GM18909 (cell line): ENCODE results near the gene RBM6.
"Not testable (repeated sequence)": the region's sequence is repeated elsewhere in the genome, so short reads cannot be mapped to it uniquely, and the experiment has no call there.

Experiments
- ATAC-seq: cut with Tn5 transposase; IDR thresholded peaks from one replicate; pipeline ENCODE4 v1.9.1; 2021; ENCODE audit warnings: mild to moderate bottlenecking; ENCODE audit not compliant: unreplicated experiment, poor library complexity

Gene RBM6

GRCh38 chr3:49976942-49977341, 37.0 kb downstream of the RBM6 start:
- no peak for ATAC-seq

DNA sequence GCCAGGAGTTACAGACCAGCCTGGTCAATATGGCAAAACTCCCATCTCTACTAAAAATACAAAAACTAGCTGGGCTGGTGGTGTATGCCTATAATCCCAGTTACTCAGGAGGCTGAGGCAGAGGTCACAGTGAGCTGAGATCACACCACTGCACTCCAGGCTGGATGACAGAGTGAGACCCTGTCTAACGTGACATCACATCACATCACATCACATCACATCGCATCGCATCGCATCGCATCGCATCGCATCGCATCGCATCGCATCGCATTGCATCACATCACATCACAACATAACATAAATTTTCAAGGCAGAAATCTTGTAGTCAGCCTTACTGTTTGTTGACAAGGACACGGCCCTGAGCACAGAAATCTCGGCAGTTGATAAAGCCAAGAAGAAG, 44.4 kb downstream of the RBM6 start:
- ATAC-seq: no peak

- no peak for ATAC-seq
Observed at GRCh38 chr3:49992326-49992725, 52.4 kb downstream of the RBM6 start.

DNA sequence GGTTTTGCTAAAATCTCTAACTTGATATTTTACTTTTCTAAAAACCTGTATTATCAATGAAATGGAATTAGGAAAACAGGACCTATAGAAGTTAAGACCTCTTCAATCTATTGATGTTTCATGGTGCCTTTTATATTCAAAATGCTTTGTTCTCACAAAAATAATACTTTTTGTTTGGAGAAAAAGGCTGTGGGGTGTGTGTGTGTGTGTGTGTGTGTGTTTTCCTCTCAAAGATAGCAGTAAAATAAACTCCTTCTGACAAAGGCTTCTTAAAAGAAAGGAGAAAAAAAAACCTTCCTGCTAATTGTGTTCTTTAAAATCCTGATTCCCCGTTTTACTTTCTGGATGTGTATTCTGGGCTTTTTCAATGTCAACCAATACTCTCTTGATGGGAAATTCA, 54.5 kb downstream of the RBM6 start:
- ATAC-seq: no peak

DNA sequence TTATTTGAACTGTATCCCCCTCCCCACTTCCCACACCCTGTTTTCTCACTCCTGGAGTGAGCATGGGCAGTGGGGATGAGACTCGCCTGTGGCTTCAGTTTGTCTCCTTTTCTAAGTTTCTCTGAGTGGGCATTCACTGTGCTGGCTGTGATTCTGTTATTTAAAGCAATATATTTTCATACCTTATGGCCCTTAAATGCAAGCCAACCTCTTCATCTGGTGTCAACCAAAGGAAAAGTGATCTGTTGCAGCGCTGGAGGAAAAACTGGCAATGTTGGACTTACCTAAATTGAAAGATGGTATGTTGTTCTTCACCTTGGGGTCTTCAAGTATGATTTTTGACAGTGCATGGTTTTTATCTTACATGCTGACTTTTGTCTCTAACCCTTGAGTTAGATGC, 56.1 kb downstream of the RBM6 start:
- no peak for ATAC-seq

- no peak for ATAC-seq
Observed at GRCh38 chr3:49997862-49998261, 57.9 kb downstream of the RBM6 start.

DNA sequence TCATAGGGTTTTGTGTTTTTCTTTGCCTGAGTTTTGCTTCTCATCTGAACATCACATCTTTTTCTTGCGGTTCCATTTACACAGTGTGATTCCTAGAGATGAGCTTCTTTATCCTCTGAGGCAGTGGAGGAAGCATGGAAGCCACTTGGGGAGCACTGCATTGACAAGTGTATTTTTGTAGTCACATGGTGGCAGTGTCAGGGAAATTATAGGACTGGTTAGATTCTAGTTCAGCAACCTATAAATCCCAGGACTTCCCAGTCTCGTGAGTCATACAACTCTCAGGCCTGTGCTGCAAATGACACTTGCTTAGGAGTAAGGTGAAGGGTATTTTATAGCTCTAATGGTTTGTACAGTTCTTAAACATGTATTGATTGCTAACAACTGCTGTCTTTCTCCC, 58.4 kb downstream of the RBM6 start:
- ATAC-seq: no peak

- no peak for ATAC-seq
Observed at GRCh38 chr3:50001511-50001910, 61.6 kb downstream of the RBM6 start.

DNA sequence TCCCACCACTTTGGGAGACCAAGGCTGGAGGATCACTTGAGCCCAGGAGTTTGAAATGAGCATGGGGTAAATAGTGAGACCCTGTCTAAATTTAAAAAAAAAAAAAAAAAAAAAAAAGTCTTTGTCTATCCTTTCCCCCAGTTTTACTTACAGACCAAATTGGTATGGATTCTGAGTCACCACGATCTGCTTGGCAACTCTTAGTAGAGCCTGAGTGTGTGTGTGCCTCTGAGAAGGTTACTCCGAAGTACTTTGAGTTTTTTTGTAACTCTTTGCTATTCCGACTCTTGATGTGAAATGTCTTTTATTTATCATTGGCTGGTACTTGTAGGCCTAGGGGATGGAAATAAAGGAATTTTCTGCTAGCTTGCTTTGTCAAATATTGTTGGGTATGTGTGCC, 63.3 kb downstream of the RBM6 start:
- no peak for ATAC-seq

DNA sequence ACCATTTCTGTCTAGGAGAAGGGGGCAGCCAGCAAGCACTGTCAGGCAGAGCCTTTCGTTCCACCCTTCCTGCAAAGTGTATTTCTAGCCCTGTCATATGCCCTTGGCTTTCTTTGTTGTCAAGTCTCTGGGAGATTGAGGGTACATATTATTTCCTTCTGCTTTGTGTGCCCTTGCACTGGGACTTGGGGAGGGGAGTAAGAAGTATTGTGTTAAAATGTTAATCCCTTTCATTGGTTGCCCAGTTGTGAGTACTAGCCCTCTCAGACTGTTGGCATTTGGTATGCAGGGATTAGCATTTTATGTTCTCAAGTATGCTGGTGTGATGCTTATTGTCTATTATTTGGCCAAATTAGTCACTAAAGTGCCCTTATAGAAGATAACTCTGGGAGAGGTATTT, 63.9 kb downstream of the RBM6 start:
- no peak for ATAC-seq

- ATAC-seq: no peak
Observed at GRCh38 chr3:50008931-50009330, 69.0 kb downstream of the RBM6 start.

- ATAC-seq: no peak
Observed at GRCh38 chr3:50010959-50011358, 71.0 kb downstream of the RBM6 start.

DNA sequence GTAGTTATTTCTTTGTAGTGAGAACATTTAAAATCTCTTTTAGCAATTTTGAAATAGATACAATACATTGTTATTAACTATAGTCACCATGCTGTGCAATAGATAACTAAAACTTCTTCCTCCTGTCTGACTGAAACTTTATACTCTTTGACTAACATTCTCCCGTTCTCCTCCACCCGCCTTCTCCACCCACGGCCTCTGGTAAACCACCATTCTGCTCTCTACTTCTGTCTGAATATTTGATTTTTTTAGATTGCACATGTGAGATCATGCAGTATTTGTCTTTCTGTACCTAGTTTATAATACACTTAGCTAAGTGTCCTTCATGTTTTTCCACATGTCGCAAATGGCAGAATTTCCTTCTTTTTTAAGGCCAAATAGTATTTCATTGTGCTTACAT, 76.0 kb downstream of the RBM6 start:
- ATAC-seq: no peak

DNA sequence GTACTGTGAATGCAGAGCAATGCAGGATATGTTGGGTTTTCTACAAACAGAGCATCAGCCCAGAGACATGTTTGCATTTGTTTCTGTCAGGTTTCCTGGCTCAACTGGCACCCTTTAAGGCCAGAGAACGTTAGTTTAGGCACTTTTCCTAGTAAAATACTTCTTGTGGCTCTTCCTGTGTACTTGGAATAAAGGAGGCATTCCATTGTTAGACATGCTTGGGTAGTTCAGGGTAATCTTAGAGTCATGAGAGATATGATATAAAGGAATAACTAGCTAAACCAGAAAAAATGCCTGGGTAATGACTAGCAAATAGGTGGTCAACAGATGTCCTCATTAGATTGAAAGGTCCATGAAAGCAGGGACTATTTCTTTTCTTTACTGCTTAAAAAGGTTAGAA, 88.4 kb downstream of the RBM6 start:
- ATAC-seq: no peak

DNA sequence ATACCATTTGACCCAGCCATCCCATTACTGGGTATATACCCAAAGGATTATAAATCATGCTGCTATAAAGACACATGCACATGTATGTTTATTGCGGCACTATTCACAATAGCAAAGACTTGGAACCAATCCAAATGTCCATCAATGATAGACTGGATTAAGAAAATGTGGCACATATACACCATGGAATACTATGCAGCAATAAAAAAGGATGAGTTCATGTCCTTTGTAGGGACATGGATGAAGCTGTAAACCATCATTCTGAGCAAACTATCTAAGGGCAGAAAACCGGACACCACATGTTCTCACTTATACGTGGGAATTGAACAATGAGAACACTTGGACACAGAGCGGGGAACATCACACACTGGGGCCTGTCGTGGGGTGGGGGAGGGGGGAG, 91.3 kb downstream of the RBM6 start:
- ATAC-seq: not testable (repeated sequence)

- ATAC-seq: no peak
Observed at GRCh38 chr3:50044976-50045375, 105.0 kb downstream of the RBM6 start.

GRCh38 chr3:50047426-50047825, 107.5 kb downstream of the RBM6 start:
- ATAC-seq: no peak

- no peak for ATAC-seq
Observed at GRCh38 chr3:50050361-50050760, 110.4 kb downstream of the RBM6 start.

DNA sequence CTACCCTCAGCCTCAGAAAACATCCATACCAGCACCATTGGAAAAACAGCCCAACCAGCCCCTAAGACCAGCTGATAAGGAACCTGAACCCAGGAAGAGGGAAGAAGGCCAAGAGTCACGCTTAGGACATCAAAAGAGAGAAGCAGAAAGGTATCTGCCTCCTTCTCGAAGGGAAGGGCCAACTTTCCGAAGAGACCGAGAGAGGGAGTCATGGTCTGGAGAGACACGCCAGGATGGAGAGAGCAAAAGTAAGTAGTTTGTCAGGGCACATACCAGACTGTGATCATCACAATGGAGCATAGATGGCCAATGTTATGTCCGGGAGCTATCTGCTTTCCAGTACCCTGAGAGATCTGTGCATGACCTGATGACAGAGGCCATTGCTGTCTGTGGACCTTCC, 117.8 kb downstream of the RBM6 start:
- no peak for ATAC-seq

- ATAC-seq: no peak
Observed at GRCh38 chr3:50068134-50068533, 128.2 kb downstream of the RBM6 start.

- no peak for ATAC-seq
Observed at GRCh38 chr3:50078091-50078490, 138.1 kb downstream of the RBM6 start.

- ATAC-seq: no peak
Observed at GRCh38 chr3:50078622-50079021, 138.7 kb downstream of the RBM6 start.

DNA sequence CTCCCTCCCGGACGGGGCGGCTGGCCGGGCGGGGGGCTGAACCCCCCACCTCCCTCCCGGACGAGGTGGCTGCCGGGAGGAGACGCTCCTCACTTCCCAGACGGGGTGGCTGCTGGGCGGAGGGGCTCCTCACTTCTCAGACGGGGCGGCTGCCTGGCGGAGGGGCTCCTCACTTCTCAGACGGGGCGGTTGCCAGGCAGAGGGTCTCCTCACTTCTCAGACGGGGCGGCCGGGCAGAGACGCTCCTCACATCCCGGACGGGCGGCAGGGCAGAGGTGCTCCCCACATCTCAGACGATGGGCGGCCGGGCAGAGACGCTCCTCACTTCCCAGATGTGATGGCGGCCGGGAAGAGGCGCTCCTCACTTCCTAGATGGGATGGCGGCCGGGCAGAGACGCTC, 145.0 kb downstream of the RBM6 start:
- ATAC-seq: not testable (repeated sequence)
